GM19395 (cell line): ENCODE measurements around the gene ANO1.

ENCODE experiments used
- ATAC-seq: cut with Tn5 transposase; IDR thresholded peaks from one replicate; pipeline ENCODE4 v1.9.1; 2021; ENCODE audit warnings: mild to moderate bottlenecking, moderate library complexity; ENCODE audit not compliant: unreplicated experiment

Gene ANO1

GRCh38 chr11:70133771-70134335, 55.7 kb downstream of the ANO1 start:
- ATAC-seq: no peak

GRCh38 chr11:70134490-70134889, 56.4 kb downstream of the ANO1 start:
- ATAC-seq: no peak

- ATAC-seq: no peak
Observed at GRCh38 chr11:70135142-70135541, 57.0 kb downstream of the ANO1 start.

- no peak for ATAC-seq
Observed at GRCh38 chr11:70135625-70136059, 57.5 kb downstream of the ANO1 start.

- ATAC-seq: no peak
Observed at GRCh38 chr11:70137383-70137782, 59.3 kb downstream of the ANO1 start.

GRCh38 chr11:70138403-70138802, 60.3 kb downstream of the ANO1 start:
- no peak for ATAC-seq

- ATAC-seq: no peak
Observed at GRCh38 chr11:70139785-70140410, 61.8 kb downstream of the ANO1 start.

GRCh38 chr11:70140711-70141485, 62.8 kb downstream of the ANO1 start:
- no peak for ATAC-seq

- no peak for ATAC-seq
Observed at GRCh38 chr11:70141486-70142220, 63.5 kb downstream of the ANO1 start.

GRCh38 chr11:70142221-70142875, 64.2 kb downstream of the ANO1 start:
- no peak for ATAC-seq

GRCh38 chr11:70144262-70144661, 66.1 kb downstream of the ANO1 start:
- ATAC-seq: no peak

- ATAC-seq: no peak
Observed at GRCh38 chr11:70145071-70145470, 67.0 kb downstream of the ANO1 start.

- ATAC-seq: no peak
Observed at GRCh38 chr11:70145841-70146240, 67.7 kb downstream of the ANO1 start.

- no peak for ATAC-seq
Observed at GRCh38 chr11:70146299-70146698, 68.2 kb downstream of the ANO1 start.

- ATAC-seq: no peak
Observed at GRCh38 chr11:70146895-70147520, 68.9 kb downstream of the ANO1 start.

GRCh38 chr11:70147668-70148067, 69.6 kb downstream of the ANO1 start:
- ATAC-seq: no peak

- no peak for ATAC-seq
Observed at GRCh38 chr11:70151671-70152070, 73.6 kb downstream of the ANO1 start.

GRCh38 chr11:70153133-70153727, 75.1 kb downstream of the ANO1 start:
- ATAC-seq: no peak

GRCh38 chr11:70155386-70155785, 77.3 kb downstream of the ANO1 start:
- ATAC-seq: no peak
